SK-N-SH (cell line): ENCODE data around the gene TEX38.

Experiments used
- CTCF ChIP-seq: fragments of 200-600 bp; sonication (generic); IDR thresholded peaks from 2 replicates; pipeline ENCODE4 v1.6.1; 2017; ENCODE audit warnings: antibody characterized with exemption, mild to moderate bottlenecking, moderate library complexity
- EZH2phosphoT487 ChIP-seq: fragments of 200-600 bp; sonication (generic); IDR thresholded peaks from 2 replicates; pipeline ENCODE4 v1.6.1; 2017; ENCODE audit warnings: low read depth, mixed run types, mild to moderate bottlenecking, antibody characterized with exemption, moderate library complexity, borderline replicate concordance
- IRF3 ChIP-seq: fragments of 150-350 bp; IDR thresholded peaks from 2 replicates; pipeline ENCODE4 v1.6.1; 2016; ENCODE audit warnings: mild to moderate bottlenecking, low read depth, low read length
- PBX3 ChIP-seq: IDR thresholded peaks from 2 replicates; pipeline ENCODE4; 2012
- POLR2AphosphoS5 ChIP-seq: IDR thresholded peaks from 2 replicates; pipeline ENCODE4 v1.6.1; 2012; ENCODE audit warnings: low read depth, low read length
- RAD21 ChIP-seq: IDR thresholded peaks from 2 replicates; pipeline ENCODE4 v1.6.1; 2012; ENCODE audit warnings: mild to moderate bottlenecking, low read length
- USF1 ChIP-seq: IDR thresholded peaks from 2 replicates; pipeline ENCODE4 v1.4.0; 2012; ENCODE audit warnings: low read depth, borderline replicate concordance
- USF2 ChIP-seq: fragments of 150-350 bp; IDR thresholded peaks from 2 replicates; pipeline ENCODE4 v1.6.1; 2017; ENCODE audit warnings: antibody characterized with exemption, low read length, low read depth, borderline replicate concordance

- TF ChIP-seq CTCF (no peak), USF1 (no peak), USF2 (no peak), IRF3 (no peak), POLR2AphosphoS5 (no peak), PBX3 (no peak), EZH2phosphoT487 (no peak), RAD21 (no peak)
Measured at GRCh38 chr1:46714976-46715375, 43.3 kb downstream of the TEX38 start.
